Measurements from ENCODE around the gene FOXO3. TPM values are rescaled to one million over a fixed set of nuclear protein-coding genes. Genes with fewer than 3 reads are reported as not detected.
A peak's percentile ranks its signal among the peaks of the same experiment; 100 is the strongest.

FOXO3 gene
- total RNA-seq, 1 donor from 2014 or later: 32.8 TPM

DNA sequence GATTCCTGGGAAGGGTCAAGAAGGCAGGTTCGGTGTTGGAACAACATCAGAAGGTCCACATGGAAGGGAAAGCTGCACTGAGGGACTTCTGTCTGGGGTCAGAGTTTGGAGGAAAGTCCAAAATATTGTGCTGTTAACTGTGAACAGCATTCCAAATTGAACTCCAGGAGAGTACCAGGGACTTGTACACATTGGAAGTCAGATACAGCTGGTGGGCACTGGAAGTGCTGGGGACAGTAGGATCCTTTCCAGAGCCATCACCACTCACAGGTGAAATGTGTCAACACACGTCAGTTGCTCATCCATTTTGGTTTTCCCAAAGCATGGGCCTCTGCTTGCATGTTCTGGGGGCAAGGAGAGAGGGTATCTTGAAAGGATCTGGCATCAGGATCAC is 18.6 kb downstream of the FOXO3 start:
- H3K4me3 Mint-ChIP-seq: no peak overlapping the region
- no peaks in the 10 kb centered on the region for H3K27me3 Mint-ChIP-seq (ENCODE audit: low read depth)
- peaks cover 7% of the 10 kb centered on the region for H3K36me3 Mint-ChIP-seq (ENCODE audit: low read depth)
- H3K4me1 Mint-ChIP-seq: peaks cover 34% of the 10 kb centered on the region
- DNase-seq (ENCODE audit: low read depth, low spot score): no peak
- H3K9me3 Mint-ChIP-seq: no peaks in the 10 kb centered on the region
- TF ChIP-seq, protein P1, sequence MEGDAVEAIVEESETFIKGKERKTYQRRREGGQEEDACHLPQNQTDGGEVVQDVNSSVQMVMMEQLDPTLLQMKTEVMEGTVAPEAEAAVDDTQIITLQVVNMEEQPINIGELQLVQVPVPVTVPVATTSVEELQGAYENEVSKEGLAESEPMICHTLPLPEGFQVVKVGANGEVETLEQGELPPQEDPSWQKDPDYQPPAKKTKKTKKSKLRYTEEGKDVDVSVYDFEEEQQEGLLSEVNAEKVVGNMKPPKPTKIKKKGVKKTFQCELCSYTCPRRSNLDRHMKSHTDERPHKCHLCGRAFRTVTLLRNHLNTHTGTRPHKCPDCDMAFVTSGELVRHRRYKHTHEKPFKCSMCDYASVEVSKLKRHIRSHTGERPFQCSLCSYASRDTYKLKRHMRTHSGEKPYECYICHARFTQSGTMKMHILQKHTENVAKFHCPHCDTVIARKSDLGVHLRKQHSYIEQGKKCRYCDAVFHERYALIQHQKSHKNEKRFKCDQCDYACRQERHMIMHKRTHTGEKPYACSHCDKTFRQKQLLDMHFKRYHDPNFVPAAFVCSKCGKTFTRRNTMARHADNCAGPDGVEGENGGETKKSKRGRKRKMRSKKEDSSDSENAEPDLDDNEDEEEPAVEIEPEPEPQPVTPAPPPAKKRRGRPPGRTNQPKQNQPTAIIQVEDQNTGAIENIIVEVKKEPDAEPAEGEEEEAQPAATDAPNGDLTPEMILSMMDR (conservative IDR thresholded peaks at IDR 0.05): no peak
- H3K27ac Mint-ChIP-seq (ENCODE audit: unreplicated experiment): no peak overlapping the region

DNA sequence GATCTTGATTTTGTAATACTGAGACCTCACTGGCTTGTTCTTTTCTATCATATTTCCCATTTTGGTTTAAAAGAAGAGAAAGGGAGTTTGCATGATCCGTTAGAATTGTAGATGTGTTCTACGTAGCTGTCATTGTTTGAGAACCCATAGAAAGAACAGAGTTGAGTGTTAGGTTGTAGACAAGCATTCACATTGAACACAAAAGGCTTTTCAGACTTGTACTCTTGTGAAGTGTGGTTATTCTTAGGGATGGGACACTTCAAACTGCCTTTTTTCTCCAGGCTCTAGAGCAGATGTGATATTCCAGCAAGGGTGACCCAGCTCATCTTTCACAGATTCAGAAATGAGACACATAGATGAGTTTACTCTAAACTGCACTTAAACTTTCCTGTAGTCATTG is 19.9 kb downstream of the FOXO3 start:
- Mint-ChIP-seq H3K36me3 (ENCODE audit: low read depth) (peaks cover 7% of the 10 kb centered on the region), H3K4me3 (peak overlapping the region; percentile 0), H3K27ac (ENCODE audit: unreplicated experiment) (peak overlapping the region; percentile 44), H3K27me3 (ENCODE audit: low read depth) (no peaks in the 10 kb centered on the region), H3K4me1 (peaks cover 34% of the 10 kb centered on the region), H3K9me3 (no peaks in the 10 kb centered on the region)
- DNase-seq (ENCODE audit: low read depth, low spot score): no peak
- TF ChIP-seq, protein P1 (conservative IDR thresholded peaks at IDR 0.05): no peak

DNA sequence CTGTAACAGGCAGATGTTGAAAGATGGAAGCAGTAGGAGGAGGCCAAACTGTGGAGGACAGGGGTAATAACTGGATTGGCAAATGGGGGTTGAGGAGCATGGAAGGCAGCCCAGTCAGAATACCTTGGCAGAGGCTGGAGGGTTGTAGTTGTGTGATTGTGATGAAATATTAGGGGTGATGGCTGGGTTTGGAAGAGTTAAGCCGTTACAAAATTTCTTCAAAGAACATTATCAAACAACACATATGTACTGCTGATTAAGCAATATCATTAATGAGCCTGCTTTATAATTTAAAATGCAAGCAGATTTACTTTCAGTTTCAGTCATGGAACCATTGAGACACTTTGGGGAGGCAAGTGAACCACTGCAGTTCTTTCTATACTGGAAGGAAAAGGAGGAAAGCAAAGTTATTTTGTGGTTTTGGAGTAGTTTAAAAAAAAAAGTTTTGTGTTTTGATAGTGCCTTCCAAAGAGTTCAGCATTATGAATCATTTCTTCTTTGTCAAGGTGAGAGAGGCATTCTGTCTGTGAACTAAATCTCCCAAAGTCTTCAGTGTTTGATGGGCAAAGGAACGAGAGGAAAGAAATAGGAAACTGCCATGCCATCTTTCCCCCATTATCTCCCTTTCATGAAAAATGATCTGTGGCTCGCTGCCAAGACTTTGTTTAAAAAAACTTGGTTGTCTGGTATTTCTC is 20.7 kb downstream of the FOXO3 start:
- Mint-ChIP-seq H3K27me3 (ENCODE audit: low read depth) (no peaks in the 10 kb centered on the region), H3K27ac (ENCODE audit: unreplicated experiment) (no peak overlapping the region), H3K4me1 (peaks cover 39% of the 10 kb centered on the region), H3K9me3 (no peaks in the 10 kb centered on the region), H3K4me3 (peak overlapping the region; percentile 0), H3K36me3 (ENCODE audit: low read depth) (peaks cover 7% of the 10 kb centered on the region)
- no peak for DNase-seq (ENCODE audit: low read depth, low spot score)
- TF ChIP-seq, protein P1 (conservative IDR thresholded peaks at IDR 0.05): no peak

DNA sequence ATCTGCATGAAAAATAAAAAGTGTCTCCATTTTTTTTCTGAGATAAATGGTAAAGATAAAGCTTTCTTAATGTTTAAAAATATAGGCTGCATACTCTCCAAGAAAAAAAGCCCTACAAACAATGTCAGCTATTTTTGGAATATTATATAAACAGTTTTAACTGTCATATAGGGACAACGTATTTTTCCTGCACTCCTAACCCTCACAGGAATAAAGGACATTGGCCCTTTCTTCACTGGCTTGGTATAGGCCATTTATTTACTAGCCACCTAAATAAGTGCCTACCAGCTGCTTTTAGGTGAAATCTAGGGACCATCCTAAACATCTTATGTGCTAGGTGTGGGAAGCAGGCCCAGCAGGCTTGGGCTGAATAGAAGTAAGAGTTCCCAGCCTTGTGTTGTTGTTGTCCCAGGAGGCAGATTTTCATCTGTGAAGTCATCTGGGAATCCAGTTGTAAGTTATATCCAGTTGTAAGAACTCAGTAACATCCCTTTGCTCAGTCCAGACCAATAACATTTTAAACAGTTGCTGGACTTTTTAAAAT is 21.3 kb downstream of the FOXO3 start:
- Mint-ChIP-seq H3K27me3 (ENCODE audit: low read depth) (no peaks in the 10 kb centered on the region), H3K4me1 (peaks cover 38% of the 10 kb centered on the region), H3K4me3 (no peak overlapping the region), H3K27ac (ENCODE audit: unreplicated experiment) (no peak overlapping the region), H3K36me3 (ENCODE audit: low read depth) (peaks cover 7% of the 10 kb centered on the region), H3K9me3 (no peaks in the 10 kb centered on the region)
- DNase-seq (ENCODE audit: low read depth, low spot score): no peak
- TF ChIP-seq, protein P1 (conservative IDR thresholded peaks at IDR 0.05): no peak

DNA sequence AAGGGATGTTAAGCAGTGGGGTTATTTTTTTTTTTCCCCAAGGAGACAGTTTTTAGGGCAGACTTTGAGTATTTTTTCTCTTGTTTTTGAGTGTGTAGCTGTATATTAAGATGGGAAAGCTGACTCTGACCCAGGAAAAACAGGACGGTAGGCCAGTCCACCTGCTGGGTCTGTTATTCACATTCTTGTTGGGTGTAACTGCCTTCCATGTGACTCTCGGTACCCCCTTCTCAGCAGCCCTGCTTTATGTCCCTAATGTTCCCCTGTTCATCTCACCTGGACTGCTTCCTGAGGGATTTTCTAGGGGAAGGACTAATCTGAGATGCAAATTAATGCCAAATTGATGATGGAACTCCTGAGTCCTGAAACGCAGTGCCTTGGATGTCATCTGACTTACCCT is 21.9 kb downstream of the FOXO3 start:
- H3K27ac Mint-ChIP-seq (ENCODE audit: unreplicated experiment): no peak overlapping the region
- TF ChIP-seq, protein P1 (conservative IDR thresholded peaks at IDR 0.05): no peak

More for the DNA sequence above, 21.9 kb downstream of the FOXO3 start:
- Mint-ChIP-seq H3K4me1 (peaks cover 40% of the 10 kb centered on the region), H3K27me3 (ENCODE audit: low read depth) (no peaks in the 10 kb centered on the region), H3K4me3 (no peak overlapping the region), H3K9me3 (no peaks in the 10 kb centered on the region), H3K36me3 (ENCODE audit: low read depth) (peaks cover 7% of the 10 kb centered on the region)
- DNase-seq (ENCODE audit: low read depth, low spot score): no peak
